ENCODE data around the gene HEATR9.
"Not testable (repeated sequence)": the region's sequence is repeated elsewhere in the genome, so short reads cannot be mapped to it uniquely, and the experiment has no call there.

The HEATR9 gene

DNA sequence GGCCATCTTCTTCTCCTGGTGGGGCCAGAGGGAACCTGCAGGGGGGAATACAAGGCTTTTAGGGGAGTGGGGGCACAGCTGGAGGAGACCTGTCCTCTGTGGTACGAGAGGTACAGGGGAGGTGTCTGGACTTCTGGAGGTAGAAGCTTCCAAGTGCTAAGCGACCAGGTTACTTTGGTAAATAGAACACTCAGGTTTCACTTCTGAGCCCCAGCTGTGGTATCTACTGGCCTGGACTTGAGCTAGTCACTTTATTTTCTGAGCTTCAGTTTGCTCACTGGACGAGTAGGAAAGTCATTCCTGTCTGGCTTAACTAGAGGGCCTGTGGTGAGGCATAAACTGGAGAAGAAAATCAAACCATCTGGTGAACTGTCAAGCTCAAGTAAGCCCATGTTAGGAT is at the start of gene HEATR9:
Gene HEATR9 (minus strand): TSS at position 155 of the 400 bp plus-strand sequence. CDS start 149 bp downstream, at position 6.
- DNase-seq: no peak

DNA sequence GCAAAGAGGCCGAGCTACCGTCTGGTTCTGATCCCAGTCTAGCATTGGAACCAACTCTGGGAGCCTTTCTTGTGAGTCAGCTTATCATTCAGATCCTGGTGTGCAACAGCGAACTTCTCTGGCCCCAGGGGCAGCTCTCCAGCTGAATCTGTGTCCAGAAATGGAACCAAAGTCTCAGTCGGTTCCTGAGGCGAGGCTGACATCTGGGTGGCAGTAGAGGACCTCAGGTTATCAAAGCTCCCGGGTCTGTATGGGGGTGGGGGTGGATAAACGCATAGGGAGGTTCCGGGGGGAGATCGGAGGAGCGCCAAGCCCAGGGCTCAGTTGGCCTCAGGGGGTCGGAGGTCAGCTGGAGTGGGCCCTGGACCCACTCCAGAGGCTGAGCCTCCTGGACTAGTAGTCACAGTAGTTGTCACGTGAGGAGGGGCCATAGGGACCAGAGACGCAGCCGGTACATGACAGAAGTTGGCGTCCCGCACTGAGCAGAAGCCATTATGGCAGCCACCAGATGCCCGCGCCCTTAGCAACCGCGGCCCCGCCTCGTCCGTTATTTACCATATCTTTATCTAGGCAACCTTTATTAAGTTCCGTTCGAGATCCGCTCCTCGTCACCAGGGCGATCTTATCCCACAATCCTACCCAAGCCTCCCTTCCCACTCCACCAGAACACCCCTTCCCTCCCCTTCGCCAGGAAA is 49.0 kb upstream of the HEATR9 start:
- no peak for DNase-seq

GRCh38 chr17:35915153-35915964 is 46.7 kb upstream of the HEATR9 start:
- no peak for DNase-seq

GRCh38 chr17:35914354-35914753 is 45.7 kb upstream of the HEATR9 start:
- no peak for DNase-seq

DNA sequence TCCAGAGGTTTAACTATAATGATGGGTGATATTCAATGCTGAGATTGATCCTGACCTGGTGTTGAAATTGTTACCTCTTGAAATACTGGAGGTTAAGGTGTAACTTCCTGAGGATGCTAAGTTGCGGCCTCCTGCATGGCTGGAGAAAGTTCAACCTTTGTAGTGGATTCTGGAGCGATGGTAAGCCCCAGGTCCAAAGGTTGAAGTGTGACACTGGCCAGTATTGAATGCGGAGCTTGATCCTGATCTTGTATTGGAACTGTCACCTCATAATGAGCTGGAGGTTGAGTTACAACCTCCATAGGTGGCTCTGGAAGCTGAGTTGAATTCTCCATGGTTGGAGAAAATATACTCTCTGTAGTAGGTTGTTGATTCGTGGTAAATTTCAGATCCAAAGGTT is 44.9 kb upstream of the HEATR9 start:
- DNase-seq: no peak

DNA sequence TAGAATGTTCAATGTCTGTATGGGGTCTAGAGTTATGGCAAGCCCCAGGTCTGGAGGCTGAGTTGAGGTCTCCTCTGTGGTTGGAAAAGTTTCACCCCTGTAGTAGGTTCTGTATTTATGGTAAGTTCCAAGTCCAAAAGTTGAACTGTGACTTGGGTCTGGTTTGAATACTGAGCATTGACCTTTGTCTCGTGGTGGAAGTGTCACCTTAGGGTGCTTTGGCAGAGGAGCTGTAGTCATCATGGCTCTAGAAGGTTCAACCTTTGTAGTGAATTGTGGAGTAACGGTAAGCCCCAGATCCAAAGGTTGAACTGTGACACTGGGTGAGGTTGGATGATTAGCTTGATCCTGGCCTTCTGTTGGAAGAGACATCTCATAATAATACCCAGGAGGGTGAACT is 44.3 kb upstream of the HEATR9 start:
- DNase-seq: no peak

- no peak for DNase-seq
Measured at GRCh38 chr17:35912339-35912912, 43.7 kb upstream of the HEATR9 start.

DNA sequence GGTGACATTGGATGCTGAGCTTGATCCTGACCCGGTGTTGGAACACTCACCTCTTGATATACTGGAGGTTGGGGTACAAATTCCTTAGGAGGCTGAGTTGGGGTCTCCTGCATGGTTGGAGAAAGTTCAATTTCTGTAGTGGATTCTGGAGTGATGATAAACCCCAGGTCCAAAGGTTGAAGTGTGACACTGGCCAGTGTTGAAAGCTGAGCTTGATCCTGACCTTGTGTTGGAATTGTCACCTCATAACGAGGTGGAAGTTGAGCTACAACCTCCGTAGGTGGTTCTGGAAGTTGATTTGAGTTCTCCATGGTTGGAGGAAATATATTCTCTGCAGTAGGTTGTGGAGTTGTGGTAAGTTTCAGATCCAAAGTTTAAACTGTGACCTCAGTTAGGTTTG is 40.7 kb upstream of the HEATR9 start:
- DNase-seq: no peak

GRCh38 chr17:35907691-35908090 is 39.0 kb upstream of the HEATR9 start:
- peak; percentile 49 for DNase-seq

- no peak for DNase-seq
Measured at GRCh38 chr17:35906926-35907637, 38.4 kb upstream of the HEATR9 start.

- DNase-seq: peak; percentile 48
Measured at GRCh38 chr17:35906191-35906925, 37.7 kb upstream of the HEATR9 start.

GRCh38 chr17:35903451-35903850 is 34.8 kb upstream of the HEATR9 start:
- DNase-seq: no peak

GRCh38 chr17:35901631-35902175 is 33.0 kb upstream of the HEATR9 start:
- DNase-seq: no peak

- no peak for DNase-seq
Measured at GRCh38 chr17:35900708-35901480, 32.2 kb upstream of the HEATR9 start.

DNA sequence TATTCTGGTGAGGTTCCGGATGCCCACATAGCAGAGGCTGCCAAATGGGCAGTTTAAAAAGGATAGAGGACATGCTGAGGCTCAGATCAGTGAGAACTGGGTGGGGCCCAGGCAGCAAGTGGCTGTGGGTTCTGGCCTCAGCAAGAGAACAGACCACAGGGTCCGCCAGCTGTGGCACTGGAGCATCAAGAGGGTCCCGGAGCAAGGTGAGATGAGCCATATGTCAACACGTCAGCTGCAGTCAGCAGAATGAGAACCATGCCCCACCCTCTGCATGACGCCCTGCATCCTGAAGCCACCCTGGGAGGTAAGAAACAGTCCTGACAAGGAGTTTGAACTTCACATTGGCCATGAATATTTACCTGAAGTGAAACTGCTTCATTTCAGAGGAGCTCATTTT is 31.6 kb upstream of the HEATR9 start:
- no peak for DNase-seq

- no peak for DNase-seq
Measured at GRCh38 chr17:35898283-35899070, 29.8 kb upstream of the HEATR9 start.

DNA sequence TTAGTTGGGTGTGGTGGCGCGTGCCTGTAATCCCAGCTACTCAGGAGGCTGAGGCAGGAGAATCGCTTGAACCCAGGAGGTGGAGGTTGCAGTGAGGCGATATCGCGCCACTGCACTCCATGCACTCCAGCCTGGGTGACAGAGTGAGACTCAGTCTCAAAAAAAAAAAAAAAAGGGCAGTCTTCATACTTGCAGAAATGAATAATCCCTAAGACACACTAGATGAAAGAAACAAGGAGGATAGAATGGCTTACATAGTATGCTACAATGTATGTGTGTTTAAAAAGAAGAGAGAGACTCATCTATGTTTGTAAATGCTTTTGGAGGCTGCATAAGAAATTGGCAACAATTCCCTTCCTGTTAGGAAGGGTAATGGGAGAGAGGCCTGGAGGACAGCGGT is 29.1 kb upstream of the HEATR9 start:
- DNase-seq: not testable (repeated sequence)

- peak; percentile 23 for DNase-seq
Measured at GRCh38 chr17:35895636-35896587, 27.2 kb upstream of the HEATR9 start.

GRCh38 chr17:35894206-35894605 is 25.5 kb upstream of the HEATR9 start:
- DNase-seq: no peak
